SK-N-SH (cell line): ENCODE measurements around the gene CHPF. TPM values are rescaled to one million over a fixed set of nuclear protein-coding genes. Genes with fewer than 3 reads are reported as not detected.

Experiments used
- CTCF ChIA-PET: fragments of 300-600, 350-600 bp; formaldehyde crosslinking; extraction: SDS; loops from one replicate; lab custom pipeline; 2021; lab: Yijun Ruan, JAX
- POLR2A ChIA-PET: fragments of 350-600 bp; sonication (Branson Sonifier 250); formaldehyde crosslinking; extraction: SDS; loops from one replicate; lab custom pipeline; 2020; ENCODE audit warnings: antibody characterized with exemption, inconsistent platforms; lab: Yijun Ruan, JAX
- DNase-seq: peaks from one replicate; pipeline ENCODE4 v3.0.0; 2012
- H2AFZ ChIP-seq: fragments of 200-600 bp; sonication (generic); 2 replicates; pipeline ENCODE4 v1.8.1; 2016; ENCODE audit warnings: antibody characterized with exemption, mild to moderate bottlenecking, low read depth
- H3F3A ChIP-seq: fragments of 200-600 bp; sonication (generic); replicated peaks from 2 replicates; pipeline ENCODE3; 2016; ENCODE audit warnings: antibody characterized with exemption, mild to moderate bottlenecking; ENCODE audit not compliant: insufficient read depth
- H3K27ac ChIP-seq, 2 experiments: fragments of 200-500 bp in 1 of 2; fragments of 200-600 bp in 1 of 2; sonication (Bioruptor generic) in 1 of 2; sonication (generic), shearing (Covaris generic) in 1 of 2; 2 replicates each; pipeline versions ENCODE4 v1.5.1 to v1.6.1; 2014 to 2016; ENCODE audit warnings: low read depth in 2 of 2, inconsistent platforms in 1 of 2, low read length in 1 of 2, mild to moderate bottlenecking in 1 of 2, mixed read lengths in 1 of 2
- H3K27me3 ChIP-seq: fragments of 200-600 bp; sonication (generic), shearing (Covaris generic); 2 replicates; pipeline ENCODE4 v1.6.1; 2016; ENCODE audit warnings: mixed run types; ENCODE audit not compliant: insufficient read depth
- H3K36me3 ChIP-seq, 2 experiments: fragments of 200-500 bp in 1 of 2; fragments of 200-600 bp in 1 of 2; sonication (Bioruptor generic) in 1 of 2; sonication (generic) in 1 of 2; replicated peaks in 1 of 2; 2 replicates each; pipeline versions ENCODE3 to v1.5.1; 2014 to 2016; ENCODE audit warnings: low read length in 1 of 2, mild to moderate bottlenecking in 1 of 2; ENCODE audit not compliant: insufficient read depth in 2 of 2, control insufficient read depth in 1 of 2
- H3K4me1 ChIP-seq, 2 experiments: fragments of 200-500 bp in 1 of 2; fragments of 200-600 bp in 1 of 2; sonication (Bioruptor generic) in 1 of 2; sonication (generic), shearing (Covaris generic) in 1 of 2; 2 replicates each; pipeline versions ENCODE4 v1.5.1 to v1.6.1; 2014 to 2016; ENCODE audit warnings: low read depth in 1 of 2, low read length in 1 of 2, mixed run types in 1 of 2; ENCODE audit not compliant: insufficient read depth in 2 of 2, control insufficient read depth in 1 of 2
- H3K4me2 ChIP-seq: fragments of 200-600 bp; sonication (generic), shearing (Covaris generic); 2 replicates; pipeline ENCODE4 v1.6.1; 2017; ENCODE audit warnings: mixed run types
- H3K4me3 ChIP-seq, 2 experiments: fragments of 200-500 bp in 1 of 2; fragments of 200-600 bp in 1 of 2; sonication (Bioruptor generic) in 1 of 2; sonication (generic), shearing (Covaris generic) in 1 of 2; 2 replicates each; pipeline versions ENCODE4 v1.5.1 to v1.8.1; 2014 to 2016; ENCODE audit warnings: low read depth in 2 of 2, inconsistent platforms in 1 of 2, low read length in 1 of 2, mild to moderate bottlenecking in 1 of 2, mixed read lengths in 1 of 2, moderate library complexity in 1 of 2
- H3K79me2 ChIP-seq: fragments of 200-600 bp; sonication (generic); 2 replicates; pipeline ENCODE4 v1.8.1; 2017; ENCODE audit warnings: mild to moderate bottlenecking; ENCODE audit not compliant: insufficient read depth
- H3K9ac ChIP-seq: fragments of 200-600 bp; sonication (generic); 2 replicates; pipeline ENCODE4 v1.6.1; 2017; ENCODE audit warnings: mixed run types
- H3K9me2 ChIP-seq: fragments of 200-600 bp; sonication (generic); 2 replicates; pipeline ENCODE4 v1.6.1; 2017; ENCODE audit warnings: mixed run types
- H3K9me3 ChIP-seq: fragments of 200-600 bp; sonication (generic); 2 replicates; pipeline ENCODE4 v1.6.1; 2017; ENCODE audit warnings: mixed run types, mild to moderate bottlenecking, moderate library complexity
- H4K20me1 ChIP-seq: fragments of 200-600 bp; sonication (generic); 2 replicates; pipeline ENCODE4 v1.6.1; 2017; ENCODE audit warnings: mild to moderate bottlenecking, mixed run types; ENCODE audit not compliant: insufficient read depth
- FOXM1 ChIP-seq: IDR thresholded peaks from 2 replicates; pipeline ENCODE4 v1.4.0; 2012; ENCODE audit warnings: low read depth, mild to moderate bottlenecking
- GATA2 ChIP-seq: sonication (generic); formaldehyde crosslinking; IDR thresholded peaks from 2 replicates; pipeline ENCODE4 v1.5.0; 2020; ENCODE audit warnings: mild to moderate bottlenecking, missing genetic modification reagents
- MEF2A ChIP-seq: IDR thresholded peaks from 2 replicates; pipeline ENCODE4 v1.4.0; 2012; ENCODE audit warnings: low read depth, borderline replicate concordance
- YY1 ChIP-seq: IDR thresholded peaks from 2 replicates; pipeline ENCODE4 v1.4.0; 2012; ENCODE audit warnings: low read depth, mild to moderate bottlenecking
- WGBS: methylation state at CpG from one replicate; pipeline ENCODE4 v1.1.6; 2017; ENCODE audit warnings: low lambda C conversion rate; 5-methylcytosine and 5-hydroxymethylcytosine counted together
- polyA plus RNA-seq, 3 experiments: library from polyadenylated mRNA; depleted of rRNA; stranded (reverse); fragments of >200 nt; gene quantifications; 2 replicates each; pipeline ENCODE4 v1.2.3, GENCODE V29; 2012
- TF ChIP-seq, protein P1 (sequence below): IDR thresholded peaks from 2 replicates; pipeline ENCODE4; 2012
- TF ChIP-seq, protein P2 (sequence below): fragments of 150-350 bp; IDR thresholded peaks from 2 replicates; pipeline ENCODE4 v1.6.1; 2017; ENCODE audit warnings: antibody characterized with exemption, low read length, low read depth, borderline replicate concordance

Gene CHPF
- polyA plus RNA-seq, 1 of the 3 experiments (the other 2 are of a cell fraction), result 141 TPM

DNA sequence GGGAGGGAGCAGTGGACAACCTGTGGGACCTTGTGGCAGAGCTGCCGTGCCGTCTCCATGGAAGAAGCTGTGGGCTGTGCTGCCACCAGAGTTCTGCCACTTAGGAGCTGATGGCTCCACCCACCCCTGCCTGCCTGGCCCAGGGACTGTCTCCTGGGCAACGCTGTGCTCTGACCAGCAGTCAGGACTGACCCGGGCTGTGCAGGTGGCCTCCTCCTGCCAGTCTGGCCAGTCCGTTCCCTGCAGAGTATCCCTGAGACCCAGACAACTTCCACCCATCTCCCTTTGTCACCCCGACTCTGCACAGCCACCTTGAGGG lies 16.6 kb downstream of the CHPF start:
- H4K20me1 ChIP-seq, result no peaks in the 10 kb centered on the region
- no peaks in the 10 kb centered on the region for H3K9me3 ChIP-seq
- H3K4me3 ChIP-seq, result no peak overlapping the region; a peak in 1 of 4 replicates
- H3K27ac ChIP-seq, result peak overlapping the region in 1 of 2 experiments; percentile 98; a peak in 2 of 4 replicates
- H3K4me1 ChIP-seq, result peaks cover 0 to 53% of the 10 kb centered on the region in 2 experiments; a peak in 2 of 4 replicates
- TF ChIP-seq MEF2A, result no peak
- POLR2A ChIA-PET, result interaction anchor here (0.6 to 8.0 kb wide), 10 partner anchors 12 to 139 kb away, joined by 3 to 210 read pairs (median 7); partner anchors contain the start of genes ASIC4, DNPEP, GMPPA and INHA
- no peak overlapping the region for H3K9ac ChIP-seq
- 28% methylated on average over 4 of the region's 6 CpGs for WGBS
- no peaks in the 10 kb centered on the region; the same call in 1 of the 2 replicates for H3K27me3 ChIP-seq
- no peaks in the 10 kb centered on the region for H3K9me2 ChIP-seq
- DNase-seq, result peak; percentile 81
- no peak overlapping the region for H2AFZ ChIP-seq
- CTCF ChIA-PET, result interaction anchor here (1.1 to 62.1 kb wide), 10 partner anchors 14 to 137 kb away, joined by 3 to 2824 read pairs (median 44); partner anchors contain the start of genes ASIC4, CHPF, DNPEP and GMPPA
- no peaks in the 10 kb centered on the region for H3K36me3 ChIP-seq
- H3K79me2 ChIP-seq, result no peaks in the 10 kb centered on the region
- H3K4me2 ChIP-seq, result no peak overlapping the region
- no peaks in the 10 kb centered on the region for H3F3A ChIP-seq

DNA sequence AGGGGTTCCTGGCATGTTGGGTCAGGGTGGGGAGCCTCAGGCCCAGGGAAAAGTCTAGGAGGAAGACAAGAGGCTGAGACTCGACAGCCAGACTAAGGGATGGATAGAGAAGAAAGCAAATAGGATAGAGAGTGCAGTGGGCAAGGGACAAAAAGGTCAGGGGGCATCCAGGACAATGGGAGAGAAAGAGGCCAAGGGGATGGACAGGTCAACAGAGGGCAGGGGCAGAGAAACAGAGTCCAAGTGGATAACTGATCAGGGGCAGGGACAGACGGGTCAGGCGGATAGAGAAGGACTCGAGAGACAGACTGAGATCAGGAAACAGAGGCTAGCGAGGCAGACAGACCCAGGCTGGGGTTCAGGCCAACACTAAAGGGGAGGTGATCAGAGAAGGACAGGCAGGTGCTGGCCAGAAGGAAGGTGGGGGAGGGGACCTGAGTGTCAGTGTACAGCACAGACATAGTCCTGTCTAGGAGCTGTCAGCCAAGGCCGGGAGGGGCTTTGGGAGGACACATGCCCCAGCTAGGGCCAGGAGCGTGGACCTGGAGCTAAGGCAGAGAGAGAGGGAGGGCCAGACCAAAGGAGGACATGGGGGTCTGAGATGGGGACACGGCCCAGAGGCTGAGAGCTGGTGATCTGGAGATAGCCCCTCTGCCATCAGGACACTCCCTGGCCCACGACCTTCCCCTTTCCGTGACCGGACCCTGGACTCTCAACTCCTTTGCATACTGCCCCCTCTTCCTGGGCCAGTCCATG lies 17.1 kb downstream of the CHPF start:
- ChIA-PET CTCF (interaction anchor here (1.1 to 62.1 kb wide), 8 partner anchors 14 to 136 kb away, joined by 3 to 2824 read pairs (median 103); partner anchors contain the start of genes ASIC4, CHPF, DNPEP and GMPPA), POLR2A (interaction anchor here (0.6 to 8.0 kb wide), 14 partner anchors 12 to 138 kb away, joined by 3 to 210 read pairs (median 5); partner anchors contain the start of genes ASIC4, CHPF, DNPEP and GMPPA)
- Histone ChIP-seq H3K9ac (no peak overlapping the region), H3K36me3 (no peaks in the 10 kb centered on the region), H3K27ac (peak overlapping the region in 1 of 2 experiments; percentile 98; a peak in 2 of 4 replicates), H2AFZ (no peak overlapping the region), H4K20me1 (no peaks in the 10 kb centered on the region), H3F3A (no peaks in the 10 kb centered on the region), H3K27me3 (no peaks in the 10 kb centered on the region; the same call in 1 of the 2 replicates), H3K79me2 (no peaks in the 10 kb centered on the region), H3K4me2 (no peak overlapping the region), H3K4me3 (no peak overlapping the region; a peak in 1 of 4 replicates), H3K9me2 (no peaks in the 10 kb centered on the region), H3K4me1 (peaks cover 4 to 59% of the 10 kb centered on the region in 2 experiments; a peak in 2 of 4 replicates), H3K9me3 (no peaks in the 10 kb centered on the region)
- WGBS, result 67% methylated on average over 10 of the region's 11 CpGs
- TF ChIP-seq, protein P1, sequence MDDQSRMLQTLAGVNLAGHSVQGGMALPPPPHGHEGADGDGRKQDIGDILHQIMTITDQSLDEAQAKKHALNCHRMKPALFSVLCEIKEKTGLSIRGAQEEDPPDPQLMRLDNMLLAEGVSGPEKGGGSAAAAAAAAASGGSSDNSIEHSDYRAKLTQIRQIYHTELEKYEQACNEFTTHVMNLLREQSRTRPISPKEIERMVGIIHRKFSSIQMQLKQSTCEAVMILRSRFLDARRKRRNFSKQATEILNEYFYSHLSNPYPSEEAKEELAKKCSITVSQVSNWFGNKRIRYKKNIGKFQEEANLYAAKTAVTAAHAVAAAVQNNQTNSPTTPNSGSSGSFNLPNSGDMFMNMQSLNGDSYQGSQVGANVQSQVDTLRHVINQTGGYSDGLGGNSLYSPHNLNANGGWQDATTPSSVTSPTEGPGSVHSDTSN, result no peak
- no peak for TF ChIP-seq FOXM1
- TF ChIP-seq, protein P2, sequence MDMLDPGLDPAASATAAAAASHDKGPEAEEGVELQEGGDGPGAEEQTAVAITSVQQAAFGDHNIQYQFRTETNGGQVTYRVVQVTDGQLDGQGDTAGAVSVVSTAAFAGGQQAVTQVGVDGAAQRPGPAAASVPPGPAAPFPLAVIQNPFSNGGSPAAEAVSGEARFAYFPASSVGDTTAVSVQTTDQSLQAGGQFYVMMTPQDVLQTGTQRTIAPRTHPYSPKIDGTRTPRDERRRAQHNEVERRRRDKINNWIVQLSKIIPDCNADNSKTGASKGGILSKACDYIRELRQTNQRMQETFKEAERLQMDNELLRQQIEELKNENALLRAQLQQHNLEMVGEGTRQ, result no peak
- peak; percentile 60 for TF ChIP-seq GATA2 (CRISPR knock-in tag)
- TF ChIP-seq YY1, result no peak
- DNase-seq, result no peak
